ENCODE measurements around the gene PDE11A.

DNA sequence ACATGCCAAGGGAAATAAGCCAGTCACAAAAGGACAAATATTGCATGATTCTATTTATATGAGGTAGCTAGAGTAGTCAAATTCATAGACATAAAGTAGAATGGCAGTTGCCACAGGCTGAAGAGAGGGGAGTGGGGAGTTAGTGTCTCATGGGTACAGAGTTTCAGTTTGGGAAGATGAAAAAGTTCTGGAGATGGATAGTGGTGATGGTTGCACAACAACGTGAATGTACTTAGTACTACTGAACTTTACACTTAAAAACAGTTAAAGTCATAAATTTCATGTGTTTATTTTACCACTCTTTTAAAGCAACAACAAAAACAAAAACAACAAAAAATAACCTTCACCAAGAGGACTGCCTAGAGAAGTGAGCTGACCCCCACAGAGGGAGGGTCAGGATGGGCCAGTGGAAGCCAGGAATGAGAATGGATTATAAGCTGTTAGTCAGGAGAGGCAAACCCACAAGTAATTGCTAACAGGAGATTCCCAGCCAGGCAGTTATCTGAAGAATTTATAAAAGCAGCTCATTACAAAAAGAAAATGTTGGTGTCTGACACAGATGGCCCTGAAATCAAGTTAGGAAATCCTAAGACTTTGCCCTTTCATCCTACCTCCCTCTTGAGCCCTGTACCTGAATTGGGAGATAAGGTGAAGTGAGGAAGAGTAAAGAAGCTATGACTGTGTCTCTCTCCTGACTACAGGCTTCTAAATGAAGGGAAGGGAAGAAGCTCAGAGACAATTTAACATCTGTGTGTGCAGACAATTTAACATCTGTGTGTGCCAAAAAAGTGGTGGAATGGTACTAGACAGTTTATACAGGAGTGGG lies 263.4 kb downstream of the PDE11A start:
- TF ChIP-seq, protein P1, sequence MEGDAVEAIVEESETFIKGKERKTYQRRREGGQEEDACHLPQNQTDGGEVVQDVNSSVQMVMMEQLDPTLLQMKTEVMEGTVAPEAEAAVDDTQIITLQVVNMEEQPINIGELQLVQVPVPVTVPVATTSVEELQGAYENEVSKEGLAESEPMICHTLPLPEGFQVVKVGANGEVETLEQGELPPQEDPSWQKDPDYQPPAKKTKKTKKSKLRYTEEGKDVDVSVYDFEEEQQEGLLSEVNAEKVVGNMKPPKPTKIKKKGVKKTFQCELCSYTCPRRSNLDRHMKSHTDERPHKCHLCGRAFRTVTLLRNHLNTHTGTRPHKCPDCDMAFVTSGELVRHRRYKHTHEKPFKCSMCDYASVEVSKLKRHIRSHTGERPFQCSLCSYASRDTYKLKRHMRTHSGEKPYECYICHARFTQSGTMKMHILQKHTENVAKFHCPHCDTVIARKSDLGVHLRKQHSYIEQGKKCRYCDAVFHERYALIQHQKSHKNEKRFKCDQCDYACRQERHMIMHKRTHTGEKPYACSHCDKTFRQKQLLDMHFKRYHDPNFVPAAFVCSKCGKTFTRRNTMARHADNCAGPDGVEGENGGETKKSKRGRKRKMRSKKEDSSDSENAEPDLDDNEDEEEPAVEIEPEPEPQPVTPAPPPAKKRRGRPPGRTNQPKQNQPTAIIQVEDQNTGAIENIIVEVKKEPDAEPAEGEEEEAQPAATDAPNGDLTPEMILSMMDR (IDR thresholded peaks at IDR 0.05): no peak
- no peak for TF ChIP-seq POLR2A (IDR thresholded peaks at IDR 0.05)
